ENCODE data around the gene PRUNE2. TPM values are rescaled to one million over a fixed set of nuclear protein-coding genes. Genes with fewer than 3 reads are reported as not detected.
A peak's percentile ranks its signal among the peaks of the same experiment; 100 is the strongest.
"Not testable (repeated sequence)": the region's sequence is repeated elsewhere in the genome, so short reads cannot be mapped to it uniquely, and the experiment has no call there.

PRUNE2 gene, protein sequence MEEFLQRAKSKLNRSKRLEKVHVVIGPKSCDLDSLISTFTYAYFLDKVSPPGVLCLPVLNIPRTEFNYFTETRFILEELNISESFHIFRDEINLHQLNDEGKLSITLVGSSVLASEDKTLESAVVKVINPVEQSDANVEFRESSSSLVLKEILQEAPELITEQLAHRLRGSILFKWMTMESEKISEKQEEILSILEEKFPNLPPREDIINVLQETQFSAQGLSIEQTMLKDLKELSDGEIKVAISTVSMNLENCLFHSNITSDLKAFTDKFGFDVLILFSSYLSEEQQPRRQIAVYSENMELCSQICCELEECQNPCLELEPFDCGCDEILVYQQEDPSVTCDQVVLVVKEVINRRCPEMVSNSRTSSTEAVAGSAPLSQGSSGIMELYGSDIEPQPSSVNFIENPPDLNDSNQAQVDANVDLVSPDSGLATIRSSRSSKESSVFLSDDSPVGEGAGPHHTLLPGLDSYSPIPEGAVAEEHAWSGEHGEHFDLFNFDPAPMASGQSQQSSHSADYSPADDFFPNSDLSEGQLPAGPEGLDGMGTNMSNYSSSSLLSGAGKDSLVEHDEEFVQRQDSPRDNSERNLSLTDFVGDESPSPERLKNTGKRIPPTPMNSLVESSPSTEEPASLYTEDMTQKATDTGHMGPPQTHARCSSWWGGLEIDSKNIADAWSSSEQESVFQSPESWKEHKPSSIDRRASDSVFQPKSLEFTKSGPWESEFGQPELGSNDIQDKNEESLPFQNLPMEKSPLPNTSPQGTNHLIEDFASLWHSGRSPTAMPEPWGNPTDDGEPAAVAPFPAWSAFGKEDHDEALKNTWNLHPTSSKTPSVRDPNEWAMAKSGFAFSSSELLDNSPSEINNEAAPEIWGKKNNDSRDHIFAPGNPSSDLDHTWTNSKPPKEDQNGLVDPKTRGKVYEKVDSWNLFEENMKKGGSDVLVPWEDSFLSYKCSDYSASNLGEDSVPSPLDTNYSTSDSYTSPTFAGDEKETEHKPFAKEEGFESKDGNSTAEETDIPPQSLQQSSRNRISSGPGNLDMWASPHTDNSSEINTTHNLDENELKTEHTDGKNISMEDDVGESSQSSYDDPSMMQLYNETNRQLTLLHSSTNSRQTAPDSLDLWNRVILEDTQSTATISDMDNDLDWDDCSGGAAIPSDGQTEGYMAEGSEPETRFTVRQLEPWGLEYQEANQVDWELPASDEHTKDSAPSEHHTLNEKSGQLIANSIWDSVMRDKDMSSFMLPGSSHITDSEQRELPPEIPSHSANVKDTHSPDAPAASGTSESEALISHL (N-terminal part only)
- polyA plus RNA-seq (2011; rRNA removed) (0.78 and 1.3 TPM in 2 replicates), polyA minus RNA-seq (2011; rRNA and poly(A)+ RNA removed) (1.7 and 2.1 TPM in 2 replicates)

DNA sequence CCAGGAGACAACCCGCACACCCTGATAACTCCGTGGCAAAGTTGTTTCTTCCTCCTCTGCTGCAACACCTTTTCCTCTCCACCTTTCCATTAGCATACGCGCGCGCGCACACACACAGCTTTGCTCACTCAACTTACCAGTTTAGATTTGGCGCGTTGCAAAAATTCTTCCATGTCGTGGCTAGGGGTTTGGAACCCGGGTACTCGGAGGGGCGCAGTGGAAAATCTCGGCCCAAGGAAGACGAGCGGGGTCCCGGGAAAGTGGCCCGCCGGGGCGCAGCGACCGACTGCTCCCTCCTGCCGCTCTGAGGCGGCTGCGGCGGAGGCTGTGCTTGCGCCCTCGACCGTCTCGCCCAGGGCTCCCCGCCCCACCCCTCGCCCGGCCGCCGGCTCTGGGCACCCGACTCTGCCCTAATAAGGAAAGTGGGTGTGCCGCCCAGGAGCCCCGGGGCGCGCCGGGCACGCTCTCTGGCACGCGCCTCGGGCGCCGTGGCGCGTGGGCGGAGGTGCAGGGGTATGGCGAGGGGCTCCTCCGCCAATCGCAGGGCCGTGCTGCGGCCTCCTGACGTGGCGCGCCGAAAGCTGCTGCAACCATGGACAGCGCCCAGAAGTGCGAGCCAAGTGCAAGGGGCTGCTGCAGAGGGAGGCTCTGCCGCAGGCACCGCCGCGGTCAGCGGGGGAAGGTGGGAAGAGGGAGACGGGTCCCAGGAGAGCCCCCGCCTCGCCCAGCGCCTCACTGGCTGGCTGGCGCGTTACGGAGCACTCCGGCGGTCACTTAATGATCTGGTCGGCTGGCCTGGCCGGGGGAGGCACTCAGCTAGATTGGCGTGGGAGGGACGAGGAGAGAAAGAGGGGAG lies at the start of gene PRUNE2:
Gene PRUNE2, minus strand, starts transcription at position 324 of the 856 bp plus-strand sequence. Its CDS starts 151 bp downstream, at position 173.
- Histone ChIP-seq H3K36me3 (ENCODE audit: control insufficient read depth, insufficient read depth, low read length) (no peaks in the 10 kb centered on the region), H3K4me3 (ENCODE audit: low read depth, low read length) (peak within 1 kb of the TSS; percentile 41), H3K27me3 (ENCODE audit: control insufficient read depth, insufficient read depth, low read length) (peaks cover 8% of the 10 kb centered on the region)
- ChIA-PET POLR2A (no interaction called here), CTCF (no interaction called here)
- DNase-seq (ENCODE audit: low read depth) = no peak
- TF ChIP-seq, protein P1, sequence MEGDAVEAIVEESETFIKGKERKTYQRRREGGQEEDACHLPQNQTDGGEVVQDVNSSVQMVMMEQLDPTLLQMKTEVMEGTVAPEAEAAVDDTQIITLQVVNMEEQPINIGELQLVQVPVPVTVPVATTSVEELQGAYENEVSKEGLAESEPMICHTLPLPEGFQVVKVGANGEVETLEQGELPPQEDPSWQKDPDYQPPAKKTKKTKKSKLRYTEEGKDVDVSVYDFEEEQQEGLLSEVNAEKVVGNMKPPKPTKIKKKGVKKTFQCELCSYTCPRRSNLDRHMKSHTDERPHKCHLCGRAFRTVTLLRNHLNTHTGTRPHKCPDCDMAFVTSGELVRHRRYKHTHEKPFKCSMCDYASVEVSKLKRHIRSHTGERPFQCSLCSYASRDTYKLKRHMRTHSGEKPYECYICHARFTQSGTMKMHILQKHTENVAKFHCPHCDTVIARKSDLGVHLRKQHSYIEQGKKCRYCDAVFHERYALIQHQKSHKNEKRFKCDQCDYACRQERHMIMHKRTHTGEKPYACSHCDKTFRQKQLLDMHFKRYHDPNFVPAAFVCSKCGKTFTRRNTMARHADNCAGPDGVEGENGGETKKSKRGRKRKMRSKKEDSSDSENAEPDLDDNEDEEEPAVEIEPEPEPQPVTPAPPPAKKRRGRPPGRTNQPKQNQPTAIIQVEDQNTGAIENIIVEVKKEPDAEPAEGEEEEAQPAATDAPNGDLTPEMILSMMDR (IDR thresholded peaks at IDR 0.05; ENCODE audit: insufficient read depth, low read depth, low read length) = no peak

DNA sequence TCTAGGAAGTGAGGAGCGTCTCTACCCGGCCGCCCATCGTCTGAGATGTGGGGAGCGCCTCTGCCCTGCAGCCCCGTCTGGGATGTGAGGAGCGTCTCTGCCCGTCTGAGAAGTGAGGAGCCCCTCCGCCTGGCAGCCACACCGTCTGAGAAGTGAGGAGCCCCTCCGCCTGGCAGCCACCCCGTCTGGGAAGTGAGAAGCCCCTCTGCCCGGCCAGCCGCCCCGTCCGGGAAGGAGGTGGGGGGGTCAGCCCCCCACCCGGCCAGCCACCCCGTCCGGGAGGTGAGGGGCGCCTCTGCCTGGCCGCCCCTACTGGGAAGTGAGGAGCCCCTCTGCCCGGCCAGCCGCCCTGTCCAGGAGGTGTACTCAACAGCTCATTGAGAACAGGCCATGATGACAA lies 49.5 kb upstream of the PRUNE2 start:
- DNase-seq (ENCODE audit: low read depth); H3K27me3 ChIP-seq (ENCODE audit: control insufficient read depth, insufficient read depth, low read length); POLR2A ChIA-PET; H3K4me3 ChIP-seq (ENCODE audit: low read depth, low read length); H3K36me3 ChIP-seq (ENCODE audit: control insufficient read depth, insufficient read depth, low read length); CTCF ChIA-PET: not testable (repeated sequence)

DNA sequence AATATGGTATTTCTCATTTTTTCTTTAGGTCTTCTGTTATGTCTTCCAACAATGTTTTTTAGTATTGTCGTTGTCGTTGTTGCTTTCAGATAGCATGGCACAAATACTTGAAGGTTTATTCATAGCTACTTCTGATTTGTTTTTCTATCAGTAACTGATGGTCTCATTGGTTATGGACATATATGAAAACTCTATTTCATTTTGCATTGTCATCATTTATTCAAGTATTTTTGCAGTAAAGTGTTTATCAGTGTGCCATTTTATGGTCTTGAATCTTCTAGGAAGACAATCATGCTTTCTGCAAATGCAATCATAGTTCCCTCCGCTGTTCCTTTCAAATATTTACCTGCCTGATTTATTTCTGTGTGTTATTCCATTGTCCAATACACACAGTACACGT lies 44.0 kb upstream of the PRUNE2 start:
- ChIA-PET POLR2A (no interaction called here), CTCF (no interaction called here)
- DNase-seq (ENCODE audit: low read depth) = no peak
- TF ChIP-seq, protein P1 (IDR thresholded peaks at IDR 0.05; ENCODE audit: insufficient read depth, low read depth, low read length) = no peak
- no peak overlapping the region for H3K4me3 ChIP-seq (ENCODE audit: low read depth, low read length)
- no peaks in the 10 kb centered on the region for H3K36me3 ChIP-seq (ENCODE audit: control insufficient read depth, insufficient read depth, low read length)
- H3K27me3 ChIP-seq (ENCODE audit: control insufficient read depth, insufficient read depth, low read length) = no peaks in the 10 kb centered on the region

DNA sequence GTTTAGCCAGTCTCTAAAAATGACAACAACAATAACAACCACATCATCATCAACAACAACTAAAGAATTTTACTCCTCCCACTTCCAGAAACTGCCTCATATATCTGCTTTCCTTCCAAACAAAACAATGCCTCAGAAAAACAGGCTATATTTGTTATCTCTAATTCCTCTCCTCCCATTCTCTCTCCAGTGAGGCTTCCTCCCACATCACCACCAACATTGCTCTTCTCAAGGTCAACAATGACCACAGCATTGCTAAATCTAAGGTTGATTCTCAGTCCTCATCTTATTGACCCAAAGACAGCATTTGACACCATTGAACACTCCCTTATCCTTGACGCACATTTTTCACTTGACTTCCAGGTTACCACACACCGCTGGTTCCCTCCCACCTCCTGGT lies 38.1 kb upstream of the PRUNE2 start:
- no peaks in the 10 kb centered on the region for H3K36me3 ChIP-seq (ENCODE audit: control insufficient read depth, insufficient read depth, low read length)
- H3K4me3 ChIP-seq (ENCODE audit: low read depth, low read length) = no peak overlapping the region
- DNase-seq (ENCODE audit: low read depth) = no peak
- TF ChIP-seq, protein P1 (IDR thresholded peaks at IDR 0.05; ENCODE audit: insufficient read depth, low read depth, low read length) = no peak
- CTCF ChIA-PET = no interaction called here
- no peaks in the 10 kb centered on the region for H3K27me3 ChIP-seq (ENCODE audit: control insufficient read depth, insufficient read depth, low read length)
- POLR2A ChIA-PET = no interaction called here

DNA sequence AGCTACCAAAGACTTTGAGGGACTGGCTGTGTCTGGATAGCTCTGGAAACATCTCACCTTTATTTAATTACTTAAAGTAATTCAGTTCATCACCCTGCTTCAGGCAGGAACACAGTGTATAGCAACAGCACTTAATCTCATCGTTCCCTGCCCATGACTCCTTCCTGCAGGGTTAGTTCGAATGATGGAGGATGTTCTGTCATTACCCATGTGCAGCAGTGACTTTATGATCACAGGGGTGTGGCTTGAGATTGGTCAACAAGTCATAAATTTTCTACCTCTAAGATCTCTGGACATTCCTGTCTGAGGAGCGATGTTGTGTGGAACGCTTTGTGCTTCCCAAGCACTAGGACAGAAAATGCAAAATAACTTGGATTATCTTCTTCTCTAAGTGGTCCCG lies 37.1 kb upstream of the PRUNE2 start:
- Histone ChIP-seq H3K27me3 (ENCODE audit: control insufficient read depth, insufficient read depth, low read length) (no peaks in the 10 kb centered on the region), H3K4me3 (ENCODE audit: low read depth, low read length) (no peak overlapping the region), H3K36me3 (ENCODE audit: control insufficient read depth, insufficient read depth, low read length) (no peaks in the 10 kb centered on the region)
- POLR2A ChIA-PET = no interaction called here
- DNase-seq (ENCODE audit: low read depth) = no peak
- CTCF ChIA-PET = no interaction called here
- TF ChIP-seq, protein P1 (IDR thresholded peaks at IDR 0.05; ENCODE audit: insufficient read depth, low read depth, low read length) = no peak
